ENCODE data around the gene ATRNL1. TPM values are rescaled to one million over a fixed set of nuclear protein-coding genes. Genes with fewer than 3 reads are reported as not detected.
A peak's percentile ranks its signal among the peaks of the same experiment; 100 is the strongest.
"Not testable (repeated sequence)": the region's sequence is repeated elsewhere in the genome, so short reads cannot be mapped to it uniquely, and the experiment has no call there.

Gene ATRNL1
- total and polyA plus RNA-seq, 10 donors = 0.29 to 6.3 (median 2.2) TPM

DNA sequence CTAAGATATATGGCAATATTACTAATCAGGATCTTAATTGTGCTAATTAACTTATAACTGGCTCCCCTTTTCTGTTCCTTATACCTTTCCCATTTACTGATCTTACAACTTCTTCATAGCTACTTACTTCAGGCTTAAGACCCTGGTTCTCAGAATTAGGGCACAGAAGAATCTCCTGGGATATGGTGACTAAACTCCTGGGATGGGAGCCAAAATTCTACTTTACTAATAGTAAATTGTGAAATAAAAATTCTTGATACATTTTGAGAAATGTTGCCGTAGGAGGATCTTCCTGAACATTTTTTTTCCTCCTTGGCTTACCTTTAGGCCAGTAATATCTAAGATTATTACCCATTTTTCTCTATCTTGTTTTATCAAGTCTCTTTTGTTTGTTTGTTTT is 309.5 kb downstream of the ATRNL1 start:
- intact Hi-C loops (cut with DNase I; ENCODE audit: low total_unique reads) = no loop called here
- Histone ChIP-seq H3K27ac (no peak overlapping the region), H3K36me3 (no peaks in the 10 kb centered on the region), H3K9me3 (peaks cover 0 to 13% (median 0%) of the 10 kb centered on the region in 8 donors), H3K4me3 (no peak overlapping the region), H3K4me1 (no peaks in the 10 kb centered on the region), H3K27me3 (replicated peaks in 1 of 7) (no peaks in the 10 kb centered on the region)
- TF ChIP-seq POLR2A (IDR thresholded peaks at IDR 0.05) = no peak
- TF ChIP-seq, protein P1, sequence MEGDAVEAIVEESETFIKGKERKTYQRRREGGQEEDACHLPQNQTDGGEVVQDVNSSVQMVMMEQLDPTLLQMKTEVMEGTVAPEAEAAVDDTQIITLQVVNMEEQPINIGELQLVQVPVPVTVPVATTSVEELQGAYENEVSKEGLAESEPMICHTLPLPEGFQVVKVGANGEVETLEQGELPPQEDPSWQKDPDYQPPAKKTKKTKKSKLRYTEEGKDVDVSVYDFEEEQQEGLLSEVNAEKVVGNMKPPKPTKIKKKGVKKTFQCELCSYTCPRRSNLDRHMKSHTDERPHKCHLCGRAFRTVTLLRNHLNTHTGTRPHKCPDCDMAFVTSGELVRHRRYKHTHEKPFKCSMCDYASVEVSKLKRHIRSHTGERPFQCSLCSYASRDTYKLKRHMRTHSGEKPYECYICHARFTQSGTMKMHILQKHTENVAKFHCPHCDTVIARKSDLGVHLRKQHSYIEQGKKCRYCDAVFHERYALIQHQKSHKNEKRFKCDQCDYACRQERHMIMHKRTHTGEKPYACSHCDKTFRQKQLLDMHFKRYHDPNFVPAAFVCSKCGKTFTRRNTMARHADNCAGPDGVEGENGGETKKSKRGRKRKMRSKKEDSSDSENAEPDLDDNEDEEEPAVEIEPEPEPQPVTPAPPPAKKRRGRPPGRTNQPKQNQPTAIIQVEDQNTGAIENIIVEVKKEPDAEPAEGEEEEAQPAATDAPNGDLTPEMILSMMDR (IDR thresholded peaks at IDR 0.05 in 8 of 11, conservative IDR thresholded peaks at IDR 0.05 in 3 of 11) = no peak
- no peak for TF ChIP-seq POLR2AphosphoS5 (IDR thresholded peaks at IDR 0.05)
- WGBS, 5 donors = 30 to 71% (median 43%) methylated on average over 1 of the region's 1 CpG
- no peak for DNase-seq

DNA sequence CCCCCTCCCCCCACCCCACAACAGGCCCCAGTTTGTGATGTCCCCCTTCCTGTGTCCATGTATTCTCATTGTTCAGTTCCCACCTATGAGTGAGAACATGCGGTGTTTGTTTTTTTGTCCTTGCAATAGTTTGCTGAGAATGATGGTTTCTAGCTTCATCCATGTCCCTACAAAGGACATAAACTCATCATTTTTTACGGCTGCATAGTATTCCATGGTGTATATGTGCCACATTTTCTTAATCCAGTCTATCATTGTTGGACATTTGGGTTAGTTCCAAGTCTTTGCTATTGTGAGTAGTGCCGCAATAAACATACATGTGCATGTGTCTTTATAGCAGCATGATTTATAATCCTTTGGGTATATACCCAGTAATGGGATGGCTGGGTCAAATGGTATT is 312.7 kb downstream of the ATRNL1 start:
- H3K4me1 ChIP-seq; intact Hi-C loops (cut with DNase I; ENCODE audit: low total_unique reads); H3K27ac ChIP-seq; H3K4me3 ChIP-seq; DNase-seq; H3K27me3 ChIP-seq (replicated peaks in 1 of 7); H3K36me3 ChIP-seq: not testable (repeated sequence)
- H3K9me3 ChIP-seq = peaks cover 0 to 29% (median 21%) of the 10 kb centered on the region in 8 donors
- 79 to 97% (median 91%) methylated on average over 2 to 3 of the region's 3 CpGs for WGBS, 5 donors

DNA sequence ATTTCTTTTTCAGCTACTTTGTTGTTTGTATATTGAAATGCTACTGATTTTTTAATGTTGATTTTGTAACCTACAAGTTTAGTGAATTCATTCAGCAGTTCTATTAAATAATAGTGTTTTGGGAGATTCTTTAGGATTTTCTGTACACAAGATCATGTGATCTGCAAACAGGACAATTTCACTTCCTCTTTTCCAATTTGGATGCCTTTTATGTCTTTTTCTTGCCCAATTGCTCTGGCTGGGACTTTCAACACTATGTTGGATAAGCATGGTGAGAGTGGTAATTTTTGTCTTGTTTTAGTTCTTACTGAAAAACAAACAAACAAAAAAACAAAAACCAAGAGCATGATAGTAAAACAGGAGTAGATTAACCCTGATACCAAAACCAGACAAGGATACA is 316.2 kb downstream of the ATRNL1 start:
- no peak for DNase-seq
- no peak overlapping the region for H3K4me3 ChIP-seq
- H3K27ac ChIP-seq = no peak overlapping the region
- intact Hi-C loops (cut with DNase I; ENCODE audit: low total_unique reads) = no loop called here
- TF ChIP-seq, protein P1 (IDR thresholded peaks at IDR 0.05 in 8 of 11, conservative IDR thresholded peaks at IDR 0.05 in 3 of 11) = no peak
- TF ChIP-seq POLR2AphosphoS5 (IDR thresholded peaks at IDR 0.05) (no peak), POLR2A (IDR thresholded peaks at IDR 0.05) (no peak)
- no peaks in the 10 kb centered on the region for H3K36me3 ChIP-seq
- H3K9me3 ChIP-seq = peaks cover 0 to 29% (median 20%) of the 10 kb centered on the region in 8 donors
- no peaks in the 10 kb centered on the region for H3K27me3 ChIP-seq (replicated peaks in 1 of 7)
- H3K4me1 ChIP-seq = no peaks in the 10 kb centered on the region

DNA sequence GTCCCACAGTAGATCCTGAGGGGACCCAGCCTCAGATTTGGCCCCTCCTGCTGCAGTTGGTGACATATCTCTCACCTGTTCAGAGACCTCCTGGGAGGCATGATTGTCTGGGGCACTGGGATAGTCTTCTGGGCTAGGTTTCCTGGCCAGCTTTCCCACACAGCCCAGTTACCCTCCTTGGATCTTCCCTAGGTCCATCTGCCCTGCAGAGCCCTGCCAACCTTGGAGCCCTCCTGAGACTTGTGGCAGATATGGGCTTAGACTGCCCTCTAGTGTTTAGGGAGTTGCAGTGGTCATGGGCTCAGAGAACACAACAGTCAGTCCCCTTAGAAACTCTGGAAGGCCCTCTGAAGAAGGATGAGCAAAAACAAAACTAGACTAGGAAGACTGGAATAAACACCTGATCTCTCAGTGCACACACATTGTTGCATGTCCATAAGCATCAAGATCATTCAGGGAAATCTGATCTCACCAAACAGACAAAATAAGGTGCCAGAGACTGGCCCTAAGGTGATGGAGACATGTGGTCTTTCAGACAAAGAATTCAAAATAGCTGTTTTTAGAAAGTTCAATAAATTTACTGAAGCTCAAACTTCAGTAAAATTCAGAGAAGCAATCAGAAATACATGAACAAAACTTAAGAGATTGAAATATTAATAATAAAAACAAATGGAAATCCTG is 324.6 kb downstream of the ATRNL1 start:
- no peak for DNase-seq
- H3K4me1 ChIP-seq = no peaks in the 10 kb centered on the region
- H3K27ac ChIP-seq = no peak overlapping the region

More for the DNA sequence above, 324.6 kb downstream of the ATRNL1 start:
- intact Hi-C loops (cut with DNase I; ENCODE audit: low total_unique reads) = no loop called here
- no peaks in the 10 kb centered on the region for H3K36me3 ChIP-seq
- no peak for TF ChIP-seq POLR2AphosphoS5 (IDR thresholded peaks at IDR 0.05)
- TF ChIP-seq, protein P1 (IDR thresholded peaks at IDR 0.05 in 8 of 11, conservative IDR thresholded peaks at IDR 0.05 in 3 of 11) = peak in 2 of 11 experiments; percentile 14 to 28
- TF ChIP-seq POLR2A (IDR thresholded peaks at IDR 0.05) = no peak
- no peak overlapping the region for H3K4me3 ChIP-seq
- peaks cover 0 to 16% (median 5%) of the 10 kb centered on the region in 8 donors for H3K9me3 ChIP-seq
- no peaks in the 10 kb centered on the region for H3K27me3 ChIP-seq (replicated peaks in 1 of 7)
